ENCODE data around the gene CDCP2. TPM values are rescaled to one million over a fixed set of nuclear protein-coding genes. Genes with fewer than 3 reads are reported as not detected.

CDCP2 gene
- total RNA-seq, 1 experiment from 2014 or later = not detected

DNA sequence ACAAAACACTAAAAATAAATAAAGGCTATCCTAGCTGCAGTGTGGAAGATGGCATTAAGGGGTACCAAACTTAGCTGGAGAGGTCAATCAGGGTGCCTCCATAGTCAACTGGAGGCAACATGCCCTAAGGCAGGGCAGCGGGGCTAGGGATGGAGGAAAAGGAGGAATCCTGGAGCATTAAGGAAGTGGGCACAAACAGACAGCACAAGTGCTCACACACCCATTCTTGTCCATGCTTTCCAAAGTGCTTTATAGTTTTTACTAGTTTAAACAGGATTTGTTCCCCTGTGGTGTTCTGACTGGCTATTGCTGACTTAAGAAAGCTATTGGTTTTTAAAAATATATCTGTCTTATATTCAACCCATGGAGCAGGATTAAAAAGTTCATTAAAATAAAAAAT lies 66.0 kb downstream of the CDCP2 start:
- H3K27ac Mint-ChIP-seq = no peak overlapping the region
- 0 out of 2 replicates have a peak, but pooled peaks have one; percentile 23 for TF ChIP-seq PRDM15 (CRISPR knock-in tag; IDR thresholded peaks at IDR 0.05)
- no peak for TF ChIP-seq ZNF416 (CRISPR knock-in tag; IDR thresholded peaks at IDR 0.05)
- no peak for TF ChIP-seq RORB (CRISPR knock-in tag; IDR thresholded peaks at IDR 0.05)
- no peak for TF ChIP-seq RELA (CRISPR knock-in tag; IDR thresholded peaks at IDR 0.05; ENCODE audit: borderline replicate concordance)
- no peak for TF ChIP-seq ZNF396 (CRISPR knock-in tag; IDR thresholded peaks at IDR 0.05; ENCODE audit: borderline replicate concordance)
- TF ChIP-seq ARID4B (CRISPR knock-in tag; IDR thresholded peaks at IDR 0.05; ENCODE audit: borderline replicate concordance) = no peak
- TF ChIP-seq, protein P1, sequence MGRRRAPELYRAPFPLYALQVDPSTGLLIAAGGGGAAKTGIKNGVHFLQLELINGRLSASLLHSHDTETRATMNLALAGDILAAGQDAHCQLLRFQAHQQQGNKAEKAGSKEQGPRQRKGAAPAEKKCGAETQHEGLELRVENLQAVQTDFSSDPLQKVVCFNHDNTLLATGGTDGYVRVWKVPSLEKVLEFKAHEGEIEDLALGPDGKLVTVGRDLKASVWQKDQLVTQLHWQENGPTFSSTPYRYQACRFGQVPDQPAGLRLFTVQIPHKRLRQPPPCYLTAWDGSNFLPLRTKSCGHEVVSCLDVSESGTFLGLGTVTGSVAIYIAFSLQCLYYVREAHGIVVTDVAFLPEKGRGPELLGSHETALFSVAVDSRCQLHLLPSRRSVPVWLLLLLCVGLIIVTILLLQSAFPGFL (CRISPR knock-in tag; IDR thresholded peaks at IDR 0.05; ENCODE audit: borderline replicate concordance) = no peak
- TF ChIP-seq CTCF (IDR thresholded peaks at IDR 0.05) = no peak
- TF ChIP-seq, protein P2, sequence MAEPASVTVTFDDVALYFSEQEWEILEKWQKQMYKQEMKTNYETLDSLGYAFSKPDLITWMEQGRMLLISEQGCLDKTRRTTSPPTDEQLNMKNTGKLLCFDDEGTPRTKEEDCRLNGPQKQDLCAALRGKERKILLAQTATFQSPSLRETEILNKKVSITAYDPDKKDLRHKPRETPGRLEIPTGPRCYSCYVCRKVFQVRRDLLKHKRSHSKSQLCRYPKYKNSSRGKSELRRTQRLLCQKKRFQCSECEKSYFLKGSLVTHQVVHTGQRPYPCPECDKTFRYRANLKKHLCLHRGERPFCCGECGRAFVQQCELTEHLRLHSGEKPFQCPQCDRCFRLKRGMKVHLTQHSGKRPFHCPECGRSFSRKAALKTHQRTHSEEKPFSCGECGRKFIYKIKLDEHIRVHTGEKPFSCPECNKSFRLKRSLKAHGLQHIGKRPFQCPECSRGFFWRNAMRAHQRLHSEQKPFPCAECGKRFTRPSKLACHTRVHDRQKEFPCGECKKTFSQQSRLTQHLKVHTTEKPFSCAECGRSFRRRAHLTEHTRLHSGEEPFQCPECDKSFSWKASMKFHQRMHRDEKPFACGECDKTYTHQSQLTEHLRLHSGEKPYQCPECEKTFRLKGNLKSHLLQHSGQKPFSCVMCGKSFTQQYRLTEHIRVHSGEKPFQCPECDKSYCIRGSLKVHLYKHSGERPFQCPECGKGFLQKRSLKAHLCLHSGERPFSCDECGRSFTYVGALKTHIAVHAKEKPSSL (CRISPR knock-in tag; conservative IDR thresholded peaks at IDR 0.05) = no peak

DNA sequence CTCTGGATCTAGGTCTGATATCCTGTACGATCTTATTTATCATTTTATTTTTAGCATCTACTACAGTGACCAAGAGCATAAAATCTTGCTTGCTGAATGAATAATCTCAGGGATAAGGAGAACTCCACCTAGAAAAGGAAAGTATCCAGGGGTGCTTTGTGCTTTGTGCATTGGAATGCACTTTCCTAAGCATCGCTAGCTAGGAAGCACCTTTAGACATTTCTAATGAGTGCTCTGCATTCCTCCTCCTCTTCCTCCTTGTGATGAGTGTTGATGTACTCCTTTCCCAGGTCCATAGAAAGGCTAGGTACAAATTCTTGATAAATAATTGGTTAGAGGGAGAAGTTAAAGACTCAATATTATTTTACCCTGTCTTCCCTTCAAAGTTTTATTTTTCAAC lies 68.0 kb downstream of the CDCP2 start:
- no peaks in the 10 kb centered on the region for H3K9me3 Mint-ChIP-seq
- ChIA-PET CTCF (interaction anchor here (1.0 to 1.8 kb wide), 2 partner anchors 93 to 716 kb away, joined by 3 to 7 read pairs; partner anchors contain the start of gene TTC22), POLR2A (no interaction called here)
- peak; percentile 14; the same call in 1 of the 2 replicates for ATAC-seq
- H3K27me3 Mint-ChIP-seq (ENCODE audit: low read depth) = no peaks in the 10 kb centered on the region; the same call in 1 of the 2 replicates
- no peak overlapping the region for H3K4me3 Mint-ChIP-seq
- H3K4me1 Mint-ChIP-seq = peaks cover 8% of the 10 kb centered on the region
- H3K27ac Mint-ChIP-seq = no peak overlapping the region; the same call in 1 of the 2 replicates
- no peaks in the 10 kb centered on the region for H3K36me3 Mint-ChIP-seq
- no peak for DNase-seq (ENCODE audit: low spot score)
- TF ChIP-seq NR2C2 (CRISPR knock-in tag; IDR thresholded peaks at IDR 0.05) (no peak), ZNF317 (CRISPR knock-in tag; IDR thresholded peaks at IDR 0.05; ENCODE audit: borderline replicate concordance, low read depth) (no peak), RELA (CRISPR knock-in tag; IDR thresholded peaks at IDR 0.05; ENCODE audit: borderline replicate concordance) (no peak), NFATC4 (CRISPR knock-in tag; IDR thresholded peaks at IDR 0.05) (no peak)
- TF ChIP-seq, protein P3, sequence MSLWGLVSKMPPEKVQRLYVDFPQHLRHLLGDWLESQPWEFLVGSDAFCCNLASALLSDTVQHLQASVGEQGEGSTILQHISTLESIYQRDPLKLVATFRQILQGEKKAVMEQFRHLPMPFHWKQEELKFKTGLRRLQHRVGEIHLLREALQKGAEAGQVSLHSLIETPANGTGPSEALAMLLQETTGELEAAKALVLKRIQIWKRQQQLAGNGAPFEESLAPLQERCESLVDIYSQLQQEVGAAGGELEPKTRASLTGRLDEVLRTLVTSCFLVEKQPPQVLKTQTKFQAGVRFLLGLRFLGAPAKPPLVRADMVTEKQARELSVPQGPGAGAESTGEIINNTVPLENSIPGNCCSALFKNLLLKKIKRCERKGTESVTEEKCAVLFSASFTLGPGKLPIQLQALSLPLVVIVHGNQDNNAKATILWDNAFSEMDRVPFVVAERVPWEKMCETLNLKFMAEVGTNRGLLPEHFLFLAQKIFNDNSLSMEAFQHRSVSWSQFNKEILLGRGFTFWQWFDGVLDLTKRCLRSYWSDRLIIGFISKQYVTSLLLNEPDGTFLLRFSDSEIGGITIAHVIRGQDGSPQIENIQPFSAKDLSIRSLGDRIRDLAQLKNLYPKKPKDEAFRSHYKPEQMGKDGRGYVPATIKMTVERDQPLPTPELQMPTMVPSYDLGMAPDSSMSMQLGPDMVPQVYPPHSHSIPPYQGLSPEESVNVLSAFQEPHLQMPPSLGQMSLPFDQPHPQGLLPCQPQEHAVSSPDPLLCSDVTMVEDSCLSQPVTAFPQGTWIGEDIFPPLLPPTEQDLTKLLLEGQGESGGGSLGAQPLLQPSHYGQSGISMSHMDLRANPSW (CRISPR knock-in tag; conservative IDR thresholded peaks at IDR 0.05; ENCODE audit: low read depth) = no peak
- TF ChIP-seq, protein P4, sequence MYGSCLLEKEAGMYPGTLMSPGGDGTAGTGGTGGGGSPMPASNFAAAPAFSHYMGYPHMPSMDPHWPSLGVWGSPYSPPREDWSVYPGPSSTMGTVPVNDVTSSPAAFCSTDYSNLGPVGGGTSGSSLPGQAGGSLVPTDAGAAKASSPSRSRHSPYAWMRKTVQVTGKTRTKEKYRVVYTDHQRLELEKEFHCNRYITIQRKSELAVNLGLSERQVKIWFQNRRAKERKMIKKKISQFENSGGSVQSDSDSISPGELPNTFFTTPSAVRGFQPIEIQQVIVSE (CRISPR knock-in tag; IDR thresholded peaks at IDR 0.05; ENCODE audit: borderline replicate concordance) = no peak
- TF ChIP-seq, protein P5, sequence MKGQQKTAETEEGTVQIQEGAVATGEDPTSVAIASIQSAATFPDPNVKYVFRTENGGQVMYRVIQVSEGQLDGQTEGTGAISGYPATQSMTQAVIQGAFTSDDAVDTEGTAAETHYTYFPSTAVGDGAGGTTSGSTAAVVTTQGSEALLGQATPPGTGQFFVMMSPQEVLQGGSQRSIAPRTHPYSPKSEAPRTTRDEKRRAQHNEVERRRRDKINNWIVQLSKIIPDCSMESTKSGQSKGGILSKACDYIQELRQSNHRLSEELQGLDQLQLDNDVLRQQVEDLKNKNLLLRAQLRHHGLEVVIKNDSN (CRISPR knock-in tag; IDR thresholded peaks at IDR 0.05) = no peak

More for the DNA sequence above, 66.0 kb downstream of the CDCP2 start:
- ATAC-seq = no peak
- Mint-ChIP-seq H3K9me3 (no peaks in the 10 kb centered on the region), H3K4me1 (peaks cover 4% of the 10 kb centered on the region), H3K4me3 (no peak overlapping the region), H3K36me3 (no peaks in the 10 kb centered on the region), H3K27me3 (ENCODE audit: low read depth) (no peaks in the 10 kb centered on the region; the same call in 1 of the 2 replicates)
- ChIA-PET POLR2A (no interaction called here), CTCF (no interaction called here)
- no peak for DNase-seq (ENCODE audit: low spot score)

All from WTC11 (cell line).